ENCODE results near the gene CEP76.

Gene CEP76

GRCh38 chr18:12652861-12653401, 49.6 kb downstream of the CEP76 start:
- Histone ChIP-seq H3K4me3 (ENCODE audit: low read length) (no peak overlapping the region), H3K9me3 (replicated peaks; ENCODE audit: insufficient read depth, low read length) (no peaks in the 10 kb centered on the region), H3F3A (ENCODE audit: insufficient read depth, low read length) (no peaks in the 10 kb centered on the region), H3K4me1 (ENCODE audit: low read length) (peaks cover 5% of the 10 kb centered on the region; the same call in 1 of the 2 replicates), H3K36me3 (replicated peaks; ENCODE audit: insufficient read depth, low read length) (no peaks in the 10 kb centered on the region), H4K20me1 (ENCODE audit: insufficient read depth, low read length) (no peaks in the 10 kb centered on the region), H3K4me2 (ENCODE audit: low read depth, low read length) (no peak overlapping the region), H3K27ac (ENCODE audit: low read length) (no peak overlapping the region), H3K79me2 (ENCODE audit: low read length) (no peaks in the 10 kb centered on the region), H3K9me2 (replicated peaks; ENCODE audit: insufficient read depth, low read length) (no peaks in the 10 kb centered on the region), H3K27me3 (replicated peaks; ENCODE audit: insufficient read depth, low read length) (peaks cover 11% of the 10 kb centered on the region; the same call in 1 of the 2 replicates), H2AFZ (ENCODE audit: low read length) (no peak overlapping the region), H3K9ac (ENCODE audit: low read length) (no peak overlapping the region)
- TF ChIP-seq EZH2phosphoT487 (IDR thresholded peaks at IDR 0.05; ENCODE audit: low read length), result no peak
- no peak for TF ChIP-seq EZH2 (optimal IDR thresholded peaks at IDR 0.05; ENCODE audit: low read depth, low read length)
- TF ChIP-seq CTCF (IDR thresholded peaks at IDR 0.05; ENCODE audit: low read length), result no peak
- peak; percentile 49 for DNase-seq

- Histone ChIP-seq H3K27ac (ENCODE audit: low read length) (no peak overlapping the region), H3K79me2 (ENCODE audit: low read length) (no peaks in the 10 kb centered on the region), H3K27me3 (replicated peaks; ENCODE audit: insufficient read depth, low read length) (peaks cover 7% of the 10 kb centered on the region; the same call in 1 of the 2 replicates), H3K4me1 (ENCODE audit: low read length) (peaks cover under 1% of the 10 kb centered on the region; the same call in 1 of the 2 replicates), H3K4me2 (ENCODE audit: low read depth, low read length) (no peak overlapping the region), H2AFZ (ENCODE audit: low read length) (no peak overlapping the region), H3K9me3 (replicated peaks; ENCODE audit: insufficient read depth, low read length) (no peaks in the 10 kb centered on the region), H3K9me2 (replicated peaks; ENCODE audit: insufficient read depth, low read length) (no peaks in the 10 kb centered on the region), H3K36me3 (replicated peaks; ENCODE audit: insufficient read depth, low read length) (no peaks in the 10 kb centered on the region), H4K20me1 (ENCODE audit: insufficient read depth, low read length) (no peaks in the 10 kb centered on the region), H3K4me3 (ENCODE audit: low read length) (no peak overlapping the region), H3K9ac (ENCODE audit: low read length) (no peak overlapping the region), H3F3A (ENCODE audit: insufficient read depth, low read length) (no peaks in the 10 kb centered on the region)
- TF ChIP-seq EZH2phosphoT487 (IDR thresholded peaks at IDR 0.05; ENCODE audit: low read length) (no peak), EZH2 (optimal IDR thresholded peaks at IDR 0.05; ENCODE audit: low read depth, low read length) (no peak), CTCF (IDR thresholded peaks at IDR 0.05; ENCODE audit: low read length) (no peak)
- no peak for DNase-seq
Observed at GRCh38 chr18:12651651-12652050, 50.9 kb downstream of the CEP76 start.

- H3K36me3 ChIP-seq (replicated peaks; ENCODE audit: insufficient read depth, low read length), result no peaks in the 10 kb centered on the region
- H3K27ac ChIP-seq (ENCODE audit: low read length), result no peak overlapping the region
- no peaks in the 10 kb centered on the region for H3F3A ChIP-seq (ENCODE audit: insufficient read depth, low read length)
- H3K27me3 ChIP-seq (replicated peaks; ENCODE audit: insufficient read depth, low read length), result no peaks in the 10 kb centered on the region
- H3K79me2 ChIP-seq (ENCODE audit: low read length), result no peaks in the 10 kb centered on the region
- H3K9ac ChIP-seq (ENCODE audit: low read length), result no peak overlapping the region
- no peaks in the 10 kb centered on the region for H4K20me1 ChIP-seq (ENCODE audit: insufficient read depth, low read length)
- H3K4me2 ChIP-seq (ENCODE audit: low read depth, low read length), result no peak overlapping the region
- DNase-seq, result no peak
- TF ChIP-seq CTCF (IDR thresholded peaks at IDR 0.05; ENCODE audit: low read length) (no peak), EZH2 (optimal IDR thresholded peaks at IDR 0.05; ENCODE audit: low read depth, low read length) (no peak), EZH2phosphoT487 (IDR thresholded peaks at IDR 0.05; ENCODE audit: low read length) (no peak)
- no peak overlapping the region for H2AFZ ChIP-seq (ENCODE audit: low read length)
- no peaks in the 10 kb centered on the region for H3K9me3 ChIP-seq (replicated peaks; ENCODE audit: insufficient read depth, low read length)
- no peaks in the 10 kb centered on the region for H3K4me1 ChIP-seq (ENCODE audit: low read length)
- H3K9me2 ChIP-seq (replicated peaks; ENCODE audit: insufficient read depth, low read length), result no peaks in the 10 kb centered on the region
- H3K4me3 ChIP-seq (ENCODE audit: low read length), result no peak overlapping the region
Observed at GRCh38 chr18:12647773-12648172, 54.8 kb downstream of the CEP76 start.

All from MM.1S (cell line).